Liver (tissue), 9 donors: ENCODE results near the gene PRKN. TPM values are rescaled to one million over a fixed set of nuclear protein-coding genes. Genes with fewer than 3 reads are reported as not detected.

Experiments
- DNase-seq: peaks from one replicate; pipeline ENCODE4 v3.0.0-alpha.2; 2017; ENCODE audit warnings: low spot score
- H3K27ac ChIP-seq, 2 donors: one replicate each; pipeline ENCODE4 v1.7.0; 2013; ENCODE audit warnings: inconsistent platforms in 2 of 2, low read length in 2 of 2, control low read depth in 1 of 2, low read depth in 1 of 2, mild to moderate bottlenecking in 1 of 2
- H3K27me3 ChIP-seq, 4 donors: one replicate each; pipeline versions ENCODE4 v1.6.1 to v1.7.0; 2013; ENCODE audit warnings: low read length in 3 of 4, inconsistent platforms in 1 of 4, mild to moderate bottlenecking in 1 of 4, moderate library complexity in 1 of 4; ENCODE audit not compliant: control insufficient read depth in 4 of 4, insufficient read depth in 4 of 4
- H3K36me3 ChIP-seq, 4 donors: one replicate each; pipeline versions ENCODE4 v1.6.1 to v1.7.0; 2013; ENCODE audit warnings: low read length in 3 of 4, mild to moderate bottlenecking in 3 of 4, low read depth in 1 of 4, moderate library complexity in 1 of 4; ENCODE audit not compliant: control insufficient read depth in 4 of 4, insufficient read depth in 3 of 4
- H3K4me1 ChIP-seq, 4 donors: one replicate each; pipeline versions ENCODE4 v1.6.1 to v1.7.0; 2013; ENCODE audit warnings: low read length in 3 of 4, mild to moderate bottlenecking in 3 of 4, moderate library complexity in 1 of 4; ENCODE audit not compliant: control insufficient read depth in 4 of 4, insufficient read depth in 4 of 4
- H3K4me3 ChIP-seq, 3 donors: one replicate each; pipeline versions ENCODE4 v1.6.1 to v1.7.0; 2013; ENCODE audit warnings: low read length in 3 of 3, control low read depth in 1 of 3, low read depth in 1 of 3, mild to moderate bottlenecking in 1 of 3
- H3K9ac ChIP-seq, 2 donors: one replicate each; pipeline ENCODE4 v1.7.0; 2013; ENCODE audit warnings: low read length in 2 of 2, mild to moderate bottlenecking in 2 of 2, moderate library complexity in 2 of 2, control low read depth in 1 of 2, low read depth in 1 of 2
- H3K9me3 ChIP-seq, 4 donors: one replicate each; pipeline versions ENCODE4 v1.6.1 to v1.7.0; 2013; ENCODE audit warnings: low read length in 3 of 4; ENCODE audit not compliant: control insufficient read depth in 4 of 4
- ATF3 ChIP-seq: IDR thresholded peaks from 2 replicates; pipeline ENCODE4 v1.6.1; 2016; ENCODE audit warnings: antibody characterized with exemption
- CTCF ChIP-seq: fragments of 150-350 bp; IDR thresholded peaks from 2 replicates; pipeline ENCODE4 v1.5.1; 2017; ENCODE audit warnings: improper control_type of control experiment, low read depth, low read length; ENCODE audit not compliant: missing input control
- EGR1 ChIP-seq, 2 donors: IDR thresholded peaks; 2 replicates each; pipeline ENCODE4 v1.6.1; 2016 to 2018; ENCODE audit warnings: antibody characterized with exemption in 2 of 2, low read depth in 2 of 2
- FOXA1 ChIP-seq: IDR thresholded peaks from 2 replicates; pipeline ENCODE4 v1.6.1; 2016; ENCODE audit warnings: antibody characterized with exemption
- FOXA2 ChIP-seq: IDR thresholded peaks from 2 replicates; pipeline ENCODE4 v1.6.1; 2016; ENCODE audit warnings: antibody characterized with exemption
- GABPA ChIP-seq, 2 donors: IDR thresholded peaks in 1 of 2; conservative IDR thresholded peaks in 1 of 2; 2 replicates each; pipeline ENCODE4 v1.6.1; 2016; ENCODE audit warnings: antibody characterized with exemption in 2 of 2, mild to moderate bottlenecking in 1 of 2, moderate library complexity in 1 of 2
- HNF4A ChIP-seq, 2 donors: conservative IDR thresholded peaks; 2 replicates each; pipeline ENCODE4 v1.6.1; 2016; ENCODE audit warnings: antibody characterized with exemption in 2 of 2, mild to moderate bottlenecking in 2 of 2
- HNF4G ChIP-seq: IDR thresholded peaks from 2 replicates; pipeline ENCODE4 v1.6.1; 2016; ENCODE audit warnings: antibody characterized with exemption
- MAX ChIP-seq: IDR thresholded peaks from 2 replicates; pipeline ENCODE4 v1.6.1; 2016; ENCODE audit warnings: antibody characterized with exemption
- NR2F2 ChIP-seq: IDR thresholded peaks from 2 replicates; pipeline ENCODE4 v1.6.1; 2016; ENCODE audit warnings: antibody characterized with exemption
- RAD21 ChIP-seq, 2 donors: IDR thresholded peaks; 2 replicates each; pipeline ENCODE4 v1.6.1; 2016; ENCODE audit warnings: antibody characterized with exemption in 2 of 2, mild to moderate bottlenecking in 2 of 2
- REST ChIP-seq: IDR thresholded peaks from 2 replicates; pipeline ENCODE4 v1.6.1; 2016; ENCODE audit warnings: antibody characterized with exemption, mild to moderate bottlenecking
- RXRA ChIP-seq, 2 donors: IDR thresholded peaks; 2 replicates each; pipeline ENCODE4 v1.6.1; 2017 to 2018; ENCODE audit warnings: antibody characterized with exemption in 2 of 2, mild to moderate bottlenecking in 1 of 2
- SP1 ChIP-seq: IDR thresholded peaks from 2 replicates; pipeline ENCODE4 v1.6.1; 2018; ENCODE audit warnings: antibody characterized with exemption, mild to moderate bottlenecking
- TAF1 ChIP-seq: conservative IDR thresholded peaks from 2 replicates; pipeline ENCODE4 v1.6.1; 2016; ENCODE audit warnings: antibody characterized with exemption, mild to moderate bottlenecking
- YY1 ChIP-seq: IDR thresholded peaks from 2 replicates; pipeline ENCODE4 v1.6.1; 2016; ENCODE audit warnings: antibody characterized with exemption, mild to moderate bottlenecking
- ZBTB33 ChIP-seq: IDR thresholded peaks from 2 replicates; pipeline ENCODE4 v1.6.1; 2016; ENCODE audit warnings: antibody characterized with exemption
- WGBS: extraction: QIAGEN DNeasy Blood & Tissue Kit; methylation state at CpG from one replicate; pipeline ENCODE4 v1.1.7; 2013; 5-methylcytosine and 5-hydroxymethylcytosine counted together
- polyA plus RNA-seq, 2 donors: library from polyadenylated mRNA; stranded (reverse) in 1 of 2; unstranded in 1 of 2; fragments of 200-250 nt in 1 of 2; fragments of >200 nt in 1 of 2; fragmentation: Nextera tagmentation in 1 of 2; extraction: Ambion mirVana in 1 of 2; gene quantifications; one replicate each; pipeline versions ENCODE4 v1.2.1 to v1.2.3, GENCODE V29; 2013 to 2015
- total RNA-seq, 2 donors: library from RNA; depleted of rRNA; stranded (reverse); fragments of >200 nt; gene quantifications; one replicate each; pipeline ENCODE4 v1.2.3, GENCODE V29; 2014
- donor health status: healthy.
- donor health status: healthy.
- donor health status: healthy.
- donor health status: healthy.
- donor health status: healthy.

PRKN gene
- total and polyA plus RNA-seq, 4 donors, result 0.47 to 4.1 (median 3.2) TPM

GRCh38 chr6:161543684-161544309 is 1183.8 kb downstream of the PRKN start:
- H3K27ac ChIP-seq, result no peak overlapping the region
- H3K27me3 ChIP-seq, result no peaks in the 10 kb centered on the region
- H3K9me3 ChIP-seq, result no peaks in the 10 kb centered on the region
- no peaks in the 10 kb centered on the region for H3K36me3 ChIP-seq
- WGBS, result 77% methylated on average over 4 of the region's 4 CpGs
- DNase-seq, result no peak
- H3K4me3 ChIP-seq, result no peak overlapping the region
- no peak overlapping the region for H3K9ac ChIP-seq
- no peaks in the 10 kb centered on the region for H3K4me1 ChIP-seq
- TF ChIP-seq MAX (no peak), ATF3 (no peak), FOXA2 (no peak), REST (no peak), SP1 (no peak), RXRA (IDR thresholded peaks at IDR 0.05) (no peak), ZBTB33 (no peak), FOXA1 (no peak), HNF4A (conservative IDR thresholded peaks at IDR 0.05) (no peak), HNF4G (no peak), RAD21 (IDR thresholded peaks at IDR 0.05) (no peak), EGR1 (IDR thresholded peaks at IDR 0.05; ENCODE audit: low read depth in 2 of 2) (no peak), CTCF (no peak), YY1 (no peak), TAF1 (no peak)

- Histone ChIP-seq H3K9me3 (no peaks in the 10 kb centered on the region), H3K4me3 (no peak overlapping the region), H3K4me1 (no peaks in the 10 kb centered on the region), H3K9ac (no peak overlapping the region), H3K27me3 (no peaks in the 10 kb centered on the region), H3K36me3 (no peaks in the 10 kb centered on the region), H3K27ac (no peak overlapping the region)
- DNase-seq, result no peak
- WGBS, result 66% methylated on average over 4 of the region's 4 CpGs
- TF ChIP-seq GABPA (IDR thresholded peaks at IDR 0.05 in 1 of 2, conservative IDR thresholded peaks at IDR 0.05 in 1 of 2) (no peak), HNF4G (no peak), ATF3 (no peak), HNF4A (conservative IDR thresholded peaks at IDR 0.05) (no peak), NR2F2 (no peak), EGR1 (IDR thresholded peaks at IDR 0.05; ENCODE audit: low read depth in 2 of 2) (no peak), CTCF (no peak), FOXA2 (no peak), FOXA1 (no peak), ZBTB33 (no peak)
Observed at GRCh38 chr6:161542346-161542980, 1185.1 kb downstream of the PRKN start.
